K562 (cell line): ENCODE data around the gene TENM3. TPM values are rescaled to one million over a fixed set of nuclear protein-coding genes. Genes with fewer than 3 reads are reported as not detected.

Experiments used
- ATAC-seq: fragments of 200-7000 bp; cut with Tn5 transposase; 3 replicates; pipeline ENCODE4 v1.9.1; 2020; ENCODE audit warnings: moderate library complexity
- BruUV-seq: library from RNA; stranded (reverse); fragments of 400-500 nt; replicated peaks from 2 replicates; lab custom pipeline; 2021; lab: Mats Ljungman, UMichigan
- CTCF ChIA-PET: fragments of 300-600 bp; formaldehyde crosslinking; extraction: SDS; loops from one replicate; lab custom pipeline; 2021; ENCODE audit warnings: low intra/inter-chr PET ratio; lab: Yijun Ruan, JAX
- POLR2A ChIA-PET: fragments of 300-600, 350-650 bp; sonication (Branson Sonifier 250); formaldehyde crosslinking; extraction: SDS; loops from one replicate; lab custom pipeline; 2021; ENCODE audit warnings: antibody characterized with exemption, inconsistent platforms; lab: Yijun Ruan, JAX
- DNase-seq, 4 experiments: peaks; one replicate each; pipeline versions ENCODE4 v3.0.0 to v3.0.0-alpha.2; 2011 to 2018; ENCODE audit warnings: low spot score in 3 of 4, mixed read lengths in 3 of 4; ENCODE audit errors: extremely low read depth in 1 of 4
- FAIRE-seq: peaks from 2 replicates; lab custom pipeline; 2011; peaks lifted over from hg19 to GRCh38; lab: Jason Lieb, UNC
- H2AFZ ChIP-seq: 2 replicates; pipeline ENCODE4 v1.6.0; 2011; ENCODE audit warnings: low read depth, low read length, control low read depth, inconsistent platforms
- H3K27ac ChIP-seq: fragments of 200-600 bp; 3 replicates; pipeline ENCODE4 v1.8.0; 2011; ENCODE audit warnings: low read depth, mild to moderate bottlenecking, control low read depth, inconsistent platforms, low read length, moderate library complexity, mixed read lengths; ENCODE audit errors: extremely low read depth
- H3K27me3 ChIP-seq, 2 experiments: fragments of 300-600 bp in 1 of 2; 2 replicates in 1 of 2; 3 replicates in 1 of 2; pipeline versions ENCODE4 v1.6.0 to v1.8.0; 2011; ENCODE audit warnings: inconsistent platforms in 2 of 2, low read length in 2 of 2, mild to moderate bottlenecking in 1 of 2, mixed read lengths in 1 of 2, moderate library complexity in 1 of 2; ENCODE audit not compliant: control insufficient read depth in 2 of 2, insufficient read depth in 2 of 2
- H3K36me3 ChIP-seq: fragments of 300-600 bp; 3 replicates; pipeline ENCODE4 v1.8.0; 2011; ENCODE audit warnings: mild to moderate bottlenecking, low read length, inconsistent platforms; ENCODE audit not compliant: control insufficient read depth, insufficient read depth
- H3K4me1 ChIP-seq, 2 experiments: fragments of 200-600 bp in 1 of 2; replicated peaks in 1 of 2; 2 replicates in 1 of 2; 3 replicates in 1 of 2; pipeline versions ENCODE4 v1.5.1 to v1.8.0; 2011; ENCODE audit warnings: inconsistent platforms in 2 of 2, low read length in 2 of 2, mild to moderate bottlenecking in 1 of 2, mixed read lengths in 1 of 2, moderate library complexity in 1 of 2; ENCODE audit not compliant: control insufficient read depth in 2 of 2, insufficient read depth in 2 of 2
- H3K4me2 ChIP-seq: 2 replicates; pipeline ENCODE4 v1.6.1; 2011; ENCODE audit warnings: low read length, control low read depth, inconsistent platforms, mixed read lengths; ENCODE audit not compliant: insufficient read depth
- H3K4me3 ChIP-seq: fragments of 200-600 bp; sonication (generic), shearing (Covaris generic); 2 replicates; pipeline ENCODE4 v1.5.1; 2016; ENCODE audit warnings: control low read depth, inconsistent platforms
- H3K79me2 ChIP-seq: fragments of 200-600 bp; 3 replicates; pipeline ENCODE4 v1.8.0; 2011; ENCODE audit warnings: low read length, inconsistent platforms; ENCODE audit not compliant: control insufficient read depth, insufficient read depth
- H3K9ac ChIP-seq, 2 experiments: 2 replicates each; pipeline versions ENCODE4 v1.6.0 to v1.6.1; 2011; ENCODE audit warnings: low read depth in 2 of 2, low read length in 2 of 2, control low read depth in 1 of 2, inconsistent platforms in 1 of 2, mild to moderate bottlenecking in 1 of 2, mixed read lengths in 1 of 2; ENCODE audit not compliant: insufficient read depth in 1 of 2
- H3K9me1 ChIP-seq: one replicate; pipeline ENCODE4 v1.6.0; 2011; ENCODE audit warnings: inconsistent platforms, mild to moderate bottlenecking, low read length, moderate library complexity; ENCODE audit not compliant: control insufficient read depth, insufficient read depth
- H3K9me3 ChIP-seq: replicated peaks from 2 replicates; pipeline ENCODE4 v1.5.1; 2011; ENCODE audit warnings: low read depth, low read length, inconsistent platforms; ENCODE audit not compliant: control insufficient read depth, insufficient read depth
- H4K20me1 ChIP-seq: replicated peaks from 2 replicates; pipeline ENCODE4 v1.6.1; 2011; ENCODE audit warnings: low read length, inconsistent platforms, mixed read lengths; ENCODE audit not compliant: control insufficient read depth, insufficient read depth
- ELK3 ChIP-seq: fragments of 450-650 bp; formaldehyde crosslinking; IDR thresholded peaks from 2 replicates; pipeline ENCODE4 v1.4.0; 2020; ENCODE audit warnings: mild to moderate bottlenecking
- HDAC8 ChIP-seq: fragments of 450-650 bp; IDR thresholded peaks from 2 replicates; pipeline ENCODE4 v1.6.1; 2016; ENCODE audit warnings: mild to moderate bottlenecking, missing genetic modification characterization, moderate library complexity, missing compliant biosample characterization
- ILK ChIP-seq: fragments of 450-650 bp; IDR thresholded peaks from 2 replicates; pipeline ENCODE4 v1.6.1; 2016; ENCODE audit warnings: missing genetic modification characterization, low read depth, mild to moderate bottlenecking, missing compliant biosample characterization, moderate library complexity, borderline replicate concordance
- MCM5 ChIP-seq: fragments of 450-650 bp; IDR thresholded peaks from 2 replicates; pipeline ENCODE4 v1.6.1; 2016; ENCODE audit warnings: low read depth
- RBM14 ChIP-seq: fragments of 200-400 bp; formaldehyde crosslinking; IDR thresholded peaks from 2 replicates; pipeline ENCODE4 v1.6.1; 2018; ENCODE audit warnings: low read depth, mild to moderate bottlenecking, low read length, moderate library complexity, borderline replicate concordance; ENCODE audit not compliant: insufficient read depth
- RBM25 ChIP-seq: fragments of 200-400 bp; formaldehyde crosslinking; IDR thresholded peaks from 2 replicates; pipeline ENCODE4 v1.6.1; 2018; ENCODE audit warnings: low read length, low read depth, moderate library complexity; ENCODE audit not compliant: severe bottlenecking
- RERE ChIP-seq: sonication (generic); formaldehyde crosslinking; IDR thresholded peaks from 2 replicates; pipeline ENCODE4 v1.8.0; 2023; ENCODE audit warnings: missing genetic modification reagents, mild to moderate bottlenecking, borderline replicate concordance
- THAP12 ChIP-seq: fragments of 250-450 bp; sonication (Bioruptor Pico); IDR thresholded peaks from 2 replicates; pipeline ENCODE4 v1.9.0; 2021; ENCODE audit warnings: mild to moderate bottlenecking, inconsistent platforms
- WGBS: fragments of 100-300 bp; shearing (Covaris generic); methylation state at CpG from one replicate; pipeline ENCODE4 v1.1.6; 2016; ENCODE audit warnings: low coverage, mixed read lengths; ENCODE audit not compliant: insufficient coverage; ENCODE audit errors: missing lambda C conversion rate; 5-methylcytosine and 5-hydroxymethylcytosine counted together
- in situ Hi-C: fragments of 300-500 bp; cut with MboI; formaldehyde crosslinking; loops from 4 replicates; pipeline ENCODE4 v1.15.0; 2018; ENCODE audit warnings: inconsistent platforms, mixed read lengths
- intact Hi-C: fragments of 100-400 bp; cut with micrococcal nuclease; formaldehyde crosslinking; loops from 2 replicates; pipeline ENCODE4 v1.14.2; 2022
- polyA plus RNA-seq, 8 experiments: library from polyadenylated mRNA; depleted of rRNA in 4 of 8; stranded (reverse) in 5 of 8; unstranded in 3 of 8; fragments of >200 nt; fragmentation: Nextera tagmentation in 2 of 8; fragmentation: Illumina TruSeq in 1 of 8; extraction: Ambion mirVana in 2 of 8; extraction: Trizol in 1 of 8; gene quantifications; 2 replicates each; pipeline versions ENCODE4 v1.2.1 to v1.2.3, GENCODE V29; 2011 to 2014; ENCODE audit warnings: inconsistent platforms in 1 of 8, missing spikeins in 1 of 8
- total RNA-seq, 7 experiments: library from RNA; depleted of rRNA in 6 of 7; stranded (reverse); fragments of >200 nt in 6 of 7; fragmentation: Illumina TruSeq in 2 of 7; extraction: Trizol in 2 of 7; gene quantifications; 2 replicates each; pipeline versions ENCODE4 v1.2.1 to v1.2.3, GENCODE V29; 2011 to 2021; ENCODE audit warnings: low replicate concordance in 1 of 7

The TENM3 gene
- total and polyA plus RNA-seq, 9 of the 15 experiments (the other 6 are each of a cell fraction or from before 2014, with no cell fraction given): 0.01 to 0.02 TPM; not detected in 7

- no peak for TF ChIP-seq RERE (CRISPR knock-in tag)
- TF ChIP-seq HDAC8: no peak
- no peak for TF ChIP-seq MCM5
Measured at GRCh38 chr4:182842759-182843390, 599.7 kb downstream of the TENM3 start (continued).

- no peaks in the 10 kb centered on the region for H3K9me1 ChIP-seq
- no TSS peak for BruUV-seq
- intact Hi-C loops: no loop called here
- H3K4me3 ChIP-seq: no peak overlapping the region
- H4K20me1 ChIP-seq: no peaks in the 10 kb centered on the region
- no peaks in the 10 kb centered on the region for H3K36me3 ChIP-seq
- ATAC-seq (no peak), FAIRE-seq (no peak), DNase-seq (no peak)
- in situ Hi-C loops: no loop called here
- no peaks in the 10 kb centered on the region; a peak in 1 of 5 replicates for H3K4me1 ChIP-seq
- TF ChIP-seq ELK3: no peak
- no peak for TF ChIP-seq RBM14
- no peak for TF ChIP-seq THAP12
- TF ChIP-seq ILK (tag): no peak
- TF ChIP-seq RBM25: no peak
- no peak overlapping the region for H3K9ac ChIP-seq
- no peaks in the 10 kb centered on the region for H3K9me3 ChIP-seq
- no peak overlapping the region for H3K4me2 ChIP-seq
- CTCF ChIA-PET: no interaction called here
- H2AFZ ChIP-seq: no peak overlapping the region
- H3K27ac ChIP-seq: no peak overlapping the region
- peaks cover 28 to 90% of the 10 kb centered on the region in 2 experiments for H3K27me3 ChIP-seq
- 0% methylated on average over 9 of the region's 9 CpGs for WGBS
- no peaks in the 10 kb centered on the region for H3K79me2 ChIP-seq
- POLR2A ChIA-PET: interaction anchor here (0.6 kb wide), 1 partner anchor 75 kb away, joined by 3 read pairs; no protein-coding TSS in a partner anchor
Measured at GRCh38 chr4:182843808-182844325, 600.7 kb downstream of the TENM3 start.
